Panc1 (cell line): Measurements from ENCODE around the gene UBN2. TPM values are rescaled to one million over a fixed set of nuclear protein-coding genes. Genes with fewer than 3 reads are reported as not detected.

Experiments used
- ATAC-seq: fragments of 200-7000 bp; cut with Tn5 transposase; 2 replicates; pipeline ENCODE4 v1.9.1; 2020; ENCODE audit warnings: mild to moderate bottlenecking, moderate library complexity
- BruUV-seq: library from RNA; stranded (reverse); fragments of 400-500 nt; replicated peaks from 2 replicates; lab custom pipeline; 2021; lab: Mats Ljungman, UMichigan
- CTCF ChIA-PET: fragments of 300-600 bp; sonication (Branson Sonifier 250); formaldehyde crosslinking; loops from one replicate; lab custom pipeline; 2022; ENCODE audit warnings: antibody characterized with exemption; lab: Charles Lee
- POLR2A ChIA-PET: fragments of 300-600 bp; sonication (Branson Sonifier 250); formaldehyde crosslinking; loops from one replicate; lab custom pipeline; 2022; ENCODE audit warnings: antibody characterized with exemption; lab: Charles Lee
- DNase-seq: peaks from one replicate; pipeline ENCODE4 v3.0.0-alpha.2; 2010; ENCODE audit warnings: low read depth, low spot score
- H3K27ac ChIP-seq: 2 replicates; pipeline ENCODE4 v1.5.1; 2011; ENCODE audit warnings: mild to moderate bottlenecking, low read length, inconsistent platforms
- H3K27me3 ChIP-seq: fragments of 200-500 bp; sonication (Bioruptor generic); 2 replicates; pipeline ENCODE4 v1.6.0; 2014; ENCODE audit warnings: low read length, inconsistent platforms; ENCODE audit not compliant: control insufficient read depth, insufficient read depth
- H3K36me3 ChIP-seq: fragments of 200-500 bp; sonication (Bioruptor generic); 2 replicates; pipeline ENCODE4 v1.5.1; 2014; ENCODE audit warnings: inconsistent platforms, mild to moderate bottlenecking, low read length, moderate library complexity; ENCODE audit not compliant: control insufficient read depth, insufficient read depth
- H3K4me1 ChIP-seq: 2 replicates; pipeline ENCODE4 v1.5.1; 2011; ENCODE audit warnings: inconsistent platforms, mild to moderate bottlenecking, low read length, moderate library complexity; ENCODE audit not compliant: control insufficient read depth, insufficient read depth
- H3K4me3 ChIP-seq, 2 experiments: 2 replicates each; pipeline ENCODE4 v1.5.1; 2011 to 2012; ENCODE audit warnings: low read depth in 2 of 2, low read length in 2 of 2, mild to moderate bottlenecking in 2 of 2, inconsistent platforms in 1 of 2, moderate library complexity in 1 of 2
- H3K9me3 ChIP-seq: fragments of 200-500 bp; sonication (Bioruptor generic); 2 replicates; pipeline ENCODE4 v1.5.1; 2014; ENCODE audit warnings: low read depth, mild to moderate bottlenecking, inconsistent platforms, low read length, moderate library complexity; ENCODE audit not compliant: control insufficient read depth, insufficient read depth
- POLR2AphosphoS5 ChIP-seq: IDR thresholded peaks from 2 replicates; pipeline ENCODE4 v1.6.1; 2012; ENCODE audit warnings: mild to moderate bottlenecking, low read depth, low read length, moderate library complexity
- SIN3A ChIP-seq: IDR thresholded peaks from 2 replicates; pipeline ENCODE4 v1.6.1; 2012; ENCODE audit warnings: low read depth, mild to moderate bottlenecking, low read length, moderate library complexity, borderline replicate concordance; ENCODE audit not compliant: insufficient read depth
- TCF7L2 ChIP-seq: IDR thresholded peaks from 2 replicates; pipeline ENCODE4 v1.6.1; 2011; ENCODE audit warnings: mild to moderate bottlenecking, low read depth, low read length, inconsistent platforms
- in situ Hi-C: cut with HindIII; loops from 2 replicates; pipeline ENCODE4 v1.10.0; 2016; ENCODE audit warnings: low sequenced_read_pairs, low pct_unique_long_range_greater_than_20kb
- intact Hi-C: fragments of 100-400 bp; cut with micrococcal nuclease; formaldehyde crosslinking; loops from one replicate; pipeline ENCODE4 v1.10.0; 2022; ENCODE audit not compliant: unreplicated experiment
- total RNA-seq: library from RNA; stranded (reverse); gene quantifications from one replicate; pipeline ENCODE4 v1.2.1, GENCODE V29; 2021; ENCODE audit not compliant: unreplicated experiment
- TF ChIP-seq, protein P1 (sequence below): fragments of 450-650 bp; IDR thresholded peaks from 2 replicates; pipeline ENCODE4 v1.5.1; 2017; ENCODE audit warnings: mild to moderate bottlenecking
- TF ChIP-seq, protein P2 (sequence below), 2 experiments: IDR thresholded peaks; 2 replicates each; pipeline ENCODE4 v1.6.1; 2011 to 2012; ENCODE audit warnings: low read depth in 2 of 2, control low read depth in 1 of 2, low read length in 1 of 2, mild to moderate bottlenecking in 1 of 2, moderate library complexity in 1 of 2; ENCODE audit not compliant: insufficient read depth in 1 of 2

The UBN2 gene
- total RNA-seq, 1 experiment from 2014 or later, result 14.0 TPM

DNA sequence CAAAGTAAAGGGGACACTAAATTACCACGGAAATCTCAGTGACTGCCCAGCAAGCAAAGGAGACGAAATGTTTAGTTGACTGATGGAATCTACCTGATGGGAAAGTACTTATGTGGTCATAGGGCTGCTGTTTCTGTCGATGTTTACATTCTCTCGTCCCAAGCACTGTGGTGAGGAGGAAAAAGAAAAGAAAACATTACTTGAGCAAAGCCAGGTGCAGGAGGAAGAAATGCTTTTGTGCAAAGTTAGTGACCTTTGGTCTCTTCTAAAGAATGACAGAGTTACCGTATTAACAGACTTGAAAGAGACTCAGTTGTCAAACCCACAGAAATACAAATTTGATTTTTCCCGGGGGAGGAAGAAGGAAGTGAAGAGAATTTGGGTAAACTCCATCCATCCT is 66.8 kb downstream of the UBN2 start:
- intact Hi-C loops, result no loop called here
- no peak for ATAC-seq

DNA sequence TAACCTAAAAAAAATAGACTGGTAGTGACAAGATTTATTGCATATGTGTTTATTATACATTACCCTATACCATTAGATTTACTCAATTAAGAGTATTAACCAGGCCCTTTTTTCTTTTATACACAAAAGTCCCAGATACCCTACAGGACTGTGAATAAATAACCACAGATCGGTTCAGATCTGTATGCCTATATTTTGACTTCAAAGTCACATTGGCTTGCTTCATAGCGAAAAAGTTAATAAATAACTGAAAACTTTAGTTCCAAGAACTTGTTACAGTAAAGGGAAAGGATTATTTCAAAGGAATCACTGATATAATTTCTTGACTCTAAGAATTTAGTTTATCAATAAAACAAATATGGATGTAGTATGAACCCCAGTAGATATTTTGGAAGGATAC is 68.3 kb downstream of the UBN2 start:
- H3K36me3 ChIP-seq, result no peaks in the 10 kb centered on the region
- in situ Hi-C loops (no loop called here), intact Hi-C loops (no loop called here)
- ChIA-PET POLR2A (no interaction called here), CTCF (no interaction called here)
- no peak for ATAC-seq
- no peak overlapping the region for H3K4me3 ChIP-seq
- H3K4me1 ChIP-seq, result no peaks in the 10 kb centered on the region
- no peak overlapping the region for H3K27ac ChIP-seq
- DNase-seq, result no peak
- TF ChIP-seq, protein P1, sequence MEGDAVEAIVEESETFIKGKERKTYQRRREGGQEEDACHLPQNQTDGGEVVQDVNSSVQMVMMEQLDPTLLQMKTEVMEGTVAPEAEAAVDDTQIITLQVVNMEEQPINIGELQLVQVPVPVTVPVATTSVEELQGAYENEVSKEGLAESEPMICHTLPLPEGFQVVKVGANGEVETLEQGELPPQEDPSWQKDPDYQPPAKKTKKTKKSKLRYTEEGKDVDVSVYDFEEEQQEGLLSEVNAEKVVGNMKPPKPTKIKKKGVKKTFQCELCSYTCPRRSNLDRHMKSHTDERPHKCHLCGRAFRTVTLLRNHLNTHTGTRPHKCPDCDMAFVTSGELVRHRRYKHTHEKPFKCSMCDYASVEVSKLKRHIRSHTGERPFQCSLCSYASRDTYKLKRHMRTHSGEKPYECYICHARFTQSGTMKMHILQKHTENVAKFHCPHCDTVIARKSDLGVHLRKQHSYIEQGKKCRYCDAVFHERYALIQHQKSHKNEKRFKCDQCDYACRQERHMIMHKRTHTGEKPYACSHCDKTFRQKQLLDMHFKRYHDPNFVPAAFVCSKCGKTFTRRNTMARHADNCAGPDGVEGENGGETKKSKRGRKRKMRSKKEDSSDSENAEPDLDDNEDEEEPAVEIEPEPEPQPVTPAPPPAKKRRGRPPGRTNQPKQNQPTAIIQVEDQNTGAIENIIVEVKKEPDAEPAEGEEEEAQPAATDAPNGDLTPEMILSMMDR, result no peak
- TF ChIP-seq SIN3A, result no peak
- TF ChIP-seq, protein P2, sequence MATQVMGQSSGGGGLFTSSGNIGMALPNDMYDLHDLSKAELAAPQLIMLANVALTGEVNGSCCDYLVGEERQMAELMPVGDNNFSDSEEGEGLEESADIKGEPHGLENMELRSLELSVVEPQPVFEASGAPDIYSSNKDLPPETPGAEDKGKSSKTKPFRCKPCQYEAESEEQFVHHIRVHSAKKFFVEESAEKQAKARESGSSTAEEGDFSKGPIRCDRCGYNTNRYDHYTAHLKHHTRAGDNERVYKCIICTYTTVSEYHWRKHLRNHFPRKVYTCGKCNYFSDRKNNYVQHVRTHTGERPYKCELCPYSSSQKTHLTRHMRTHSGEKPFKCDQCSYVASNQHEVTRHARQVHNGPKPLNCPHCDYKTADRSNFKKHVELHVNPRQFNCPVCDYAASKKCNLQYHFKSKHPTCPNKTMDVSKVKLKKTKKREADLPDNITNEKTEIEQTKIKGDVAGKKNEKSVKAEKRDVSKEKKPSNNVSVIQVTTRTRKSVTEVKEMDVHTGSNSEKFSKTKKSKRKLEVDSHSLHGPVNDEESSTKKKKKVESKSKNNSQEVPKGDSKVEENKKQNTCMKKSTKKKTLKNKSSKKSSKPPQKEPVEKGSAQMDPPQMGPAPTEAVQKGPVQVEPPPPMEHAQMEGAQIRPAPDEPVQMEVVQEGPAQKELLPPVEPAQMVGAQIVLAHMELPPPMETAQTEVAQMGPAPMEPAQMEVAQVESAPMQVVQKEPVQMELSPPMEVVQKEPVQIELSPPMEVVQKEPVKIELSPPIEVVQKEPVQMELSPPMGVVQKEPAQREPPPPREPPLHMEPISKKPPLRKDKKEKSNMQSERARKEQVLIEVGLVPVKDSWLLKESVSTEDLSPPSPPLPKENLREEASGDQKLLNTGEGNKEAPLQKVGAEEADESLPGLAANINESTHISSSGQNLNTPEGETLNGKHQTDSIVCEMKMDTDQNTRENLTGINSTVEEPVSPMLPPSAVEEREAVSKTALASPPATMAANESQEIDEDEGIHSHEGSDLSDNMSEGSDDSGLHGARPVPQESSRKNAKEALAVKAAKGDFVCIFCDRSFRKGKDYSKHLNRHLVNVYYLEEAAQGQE (IDR thresholded peaks at IDR 0.05; ENCODE audit: insufficient read depth in 1 of 2, low read depth in 2 of 2, low read length in 1 of 2), result no peak
- no peak for TF ChIP-seq POLR2AphosphoS5
- TF ChIP-seq TCF7L2, result no peak
- no peaks in the 10 kb centered on the region for H3K9me3 ChIP-seq
- H3K27me3 ChIP-seq, result no peaks in the 10 kb centered on the region
- BruUV-seq, result no TSS peak

More for the DNA sequence above, 66.8 kb downstream of the UBN2 start:
- Histone ChIP-seq H3K36me3 (no peaks in the 10 kb centered on the region), H3K4me3 (no peak overlapping the region), H3K9me3 (no peaks in the 10 kb centered on the region), H3K4me1 (no peaks in the 10 kb centered on the region), H3K27me3 (no peaks in the 10 kb centered on the region), H3K27ac (no peak overlapping the region)
- in situ Hi-C loops, result no loop called here
- POLR2A ChIA-PET, result no interaction called here
- TF ChIP-seq, protein P1, result no peak
- no peak for TF ChIP-seq SIN3A
- TF ChIP-seq POLR2AphosphoS5, result no peak
- TF ChIP-seq TCF7L2, result no peak
- TF ChIP-seq, protein P2 (IDR thresholded peaks at IDR 0.05; ENCODE audit: insufficient read depth in 1 of 2, low read depth in 2 of 2, low read length in 1 of 2), result no peak
- CTCF ChIA-PET, result no interaction called here
- no TSS peak for BruUV-seq
- DNase-seq, result no peak
